WTC11 (cell line): ENCODE results near the gene KLHL25. TPM values are rescaled to one million over a fixed set of nuclear protein-coding genes. Genes with fewer than 3 reads are reported as not detected.
A peak's percentile ranks its signal among the peaks of the same experiment; 100 is the strongest.

ENCODE experiments used
- ATAC-seq: fragments of 200-7000 bp; cut with Tn5 transposase; 2 replicates; pipeline ENCODE4 v1.10.0; 2021; ENCODE audit warnings: mild to moderate bottlenecking, moderate library complexity
- CTCF ChIA-PET: fragments of 300-600 bp; sonication (Branson Sonifier 250); formaldehyde crosslinking; loops from one replicate; lab custom pipeline; 2021; ENCODE audit warnings: antibody characterized with exemption; lab: Charles Lee
- POLR2A ChIA-PET: fragments of 350-600 bp; sonication (Branson Sonifier 250); formaldehyde crosslinking; loops from one replicate; lab custom pipeline; 2021; ENCODE audit warnings: antibody characterized with exemption; lab: Charles Lee
- DNase-seq: peaks from one replicate; pipeline ENCODE4 v3.0.0; 2021; ENCODE audit warnings: low spot score
- H3K27ac Mint-ChIP-seq: 2 replicates; pipeline ENCODE4 v1.8.0; 2021; ENCODE audit warnings: mixed read lengths
- H3K27me3 Mint-ChIP-seq: 2 replicates; pipeline ENCODE4 v1.8.0; 2021; ENCODE audit warnings: low read depth, mild to moderate bottlenecking, moderate library complexity, mixed read lengths
- H3K36me3 Mint-ChIP-seq: 2 replicates; pipeline ENCODE4 v1.8.0; 2021; ENCODE audit warnings: mixed read lengths
- H3K4me1 Mint-ChIP-seq: 2 replicates; pipeline ENCODE4 v1.8.0; 2022; ENCODE audit warnings: mixed read lengths
- H3K4me3 Mint-ChIP-seq: 2 replicates; pipeline ENCODE4 v1.8.0; 2021; ENCODE audit warnings: mild to moderate bottlenecking, moderate library complexity, mixed read lengths
- H3K9me3 Mint-ChIP-seq: 2 replicates; pipeline ENCODE4 v1.8.0; 2021; ENCODE audit warnings: mixed read lengths
- ATF1 ChIP-seq: sonication (generic); formaldehyde crosslinking; IDR thresholded peaks from 2 replicates; pipeline ENCODE4 v1.8.1; 2023; ENCODE audit warnings: mild to moderate bottlenecking, moderate library complexity, missing genetic modification reagents
- CTCF ChIP-seq: fragments of 200-600 bp; IDR thresholded peaks from 2 replicates; pipeline ENCODE4 v1.8.0; 2022; ENCODE audit warnings: antibody characterized with exemption
- ELF4 ChIP-seq: sonication (generic); formaldehyde crosslinking; IDR thresholded peaks from 2 replicates; pipeline ENCODE4 v1.8.1; 2022; ENCODE audit warnings: low read depth, mild to moderate bottlenecking, moderate library complexity, missing genetic modification reagents
- FOXK1 ChIP-seq: sonication (generic); formaldehyde crosslinking; IDR thresholded peaks from 2 replicates; pipeline ENCODE4 v1.8.0; 2022; ENCODE audit warnings: mild to moderate bottlenecking, moderate library complexity, missing genetic modification reagents
- FOXP4 ChIP-seq: sonication (generic); formaldehyde crosslinking; IDR thresholded peaks from 2 replicates; pipeline ENCODE4 v1.8.0; 2022; ENCODE audit warnings: mild to moderate bottlenecking, missing genetic modification reagents
- NFE2L1 ChIP-seq: sonication (generic); formaldehyde crosslinking; IDR thresholded peaks from 2 replicates; pipeline ENCODE4 v1.8.1; 2023; ENCODE audit warnings: missing genetic modification reagents
- NFYB ChIP-seq: sonication (generic); formaldehyde crosslinking; conservative IDR thresholded peaks from 2 replicates; pipeline ENCODE4 v1.8.0; 2022; ENCODE audit warnings: low read depth, missing genetic modification reagents
- RELA ChIP-seq: sonication (generic); formaldehyde crosslinking; IDR thresholded peaks from 2 replicates; pipeline ENCODE4 v1.8.1; 2022; ENCODE audit warnings: missing genetic modification reagents, mild to moderate bottlenecking, borderline replicate concordance
- SMAD3 ChIP-seq: sonication (generic); formaldehyde crosslinking; IDR thresholded peaks from 2 replicates; pipeline ENCODE4 v1.8.0; 2022; ENCODE audit warnings: missing genetic modification reagents, mild to moderate bottlenecking, borderline replicate concordance
- SP1 ChIP-seq: sonication (generic); formaldehyde crosslinking; conservative IDR thresholded peaks from 2 replicates; pipeline ENCODE4 v1.8.1; 2022; ENCODE audit warnings: missing genetic modification reagents
- ZBTB21 ChIP-seq: sonication (generic); formaldehyde crosslinking; IDR thresholded peaks from 2 replicates; pipeline ENCODE4 v1.8.1; 2023; ENCODE audit warnings: mild to moderate bottlenecking, missing genetic modification reagents, borderline replicate concordance
- ZNF121 ChIP-seq: sonication (generic); formaldehyde crosslinking; IDR thresholded peaks from 2 replicates; pipeline ENCODE4 v1.8.0; 2023; ENCODE audit warnings: missing genetic modification reagents
- ZNF263 ChIP-seq: sonication (generic); formaldehyde crosslinking; IDR thresholded peaks from 2 replicates; pipeline ENCODE4 v1.8.1; 2022; ENCODE audit warnings: low read depth, mild to moderate bottlenecking, moderate library complexity, missing genetic modification reagents
- ZNF423 ChIP-seq: fragments of 250-450 bp; sonication (Bioruptor Pico); IDR thresholded peaks from 2 replicates; pipeline ENCODE4 v2.1.2; 2022; ENCODE audit warnings: mild to moderate bottlenecking, moderate library complexity
- total RNA-seq: library from RNA; stranded (reverse); gene quantifications from 3 replicates; pipeline ENCODE4 v1.2.3, GENCODE V29; 2021
- TF ChIP-seq, protein P1 (sequence below): sonication (generic); formaldehyde crosslinking; IDR thresholded peaks from 2 replicates; pipeline ENCODE4 v1.8.1; 2022; ENCODE audit warnings: mild to moderate bottlenecking, missing genetic modification reagents, moderate library complexity, borderline replicate concordance
- TF ChIP-seq, protein P2 (sequence below): fragments of 250-450 bp; sonication (Bioruptor Pico); IDR thresholded peaks from 2 replicates; pipeline ENCODE4 v1.9.0; 2021; ENCODE audit warnings: mild to moderate bottlenecking
- TF ChIP-seq, protein P3 (sequence below): sonication (generic); formaldehyde crosslinking; IDR thresholded peaks from 2 replicates; pipeline ENCODE4 v1.8.0; 2022; ENCODE audit warnings: mild to moderate bottlenecking, missing genetic modification reagents
- TF ChIP-seq, protein P4 (sequence below): sonication (generic); formaldehyde crosslinking; IDR thresholded peaks from 2 replicates; pipeline ENCODE4 v1.8.1; 2023; ENCODE audit warnings: mild to moderate bottlenecking, missing genetic modification reagents, borderline replicate concordance
- TF ChIP-seq, protein P5 (sequence below): sonication (generic); formaldehyde crosslinking; IDR thresholded peaks from 2 replicates; pipeline ENCODE4 v1.8.1; 2023; ENCODE audit warnings: mild to moderate bottlenecking, missing genetic modification reagents, moderate library complexity
- TF ChIP-seq, protein P6 (sequence below): sonication (generic); formaldehyde crosslinking; IDR thresholded peaks from 2 replicates; pipeline ENCODE4 v1.8.1; 2022; ENCODE audit warnings: mild to moderate bottlenecking, moderate library complexity, missing genetic modification reagents

The KLHL25 gene
- total RNA-seq, 1 experiment from 2014 or later = 14.1 TPM

DNA sequence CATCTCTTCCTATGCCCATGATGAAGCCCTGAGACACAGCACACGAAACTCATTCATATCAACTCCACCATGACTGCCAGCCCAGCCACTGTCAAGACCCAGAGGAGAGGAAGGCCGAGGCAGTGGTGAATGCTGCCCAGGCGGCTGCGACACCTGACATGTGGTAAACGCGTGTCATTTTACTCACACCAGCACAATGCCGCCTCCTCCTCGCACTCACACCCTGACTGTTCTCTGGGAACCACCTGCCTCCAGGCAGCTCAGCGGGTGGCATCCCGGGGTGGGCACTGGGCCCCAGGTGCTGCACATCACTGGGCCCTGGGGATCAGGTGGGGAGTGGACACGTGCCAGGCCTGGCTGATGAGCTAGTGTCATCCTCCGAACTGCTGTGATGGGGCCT lies 21.5 kb downstream of the KLHL25 start:
- peak overlapping the region; percentile 86 for H3K27ac Mint-ChIP-seq
- ATAC-seq = no peak
- TF ChIP-seq ZNF121 (CRISPR knock-in tag) = 0 out of 2 replicates have a peak, but pooled peaks have one; percentile 6
- TF ChIP-seq ELF4 = no peak
- no peak for TF ChIP-seq ZNF263 (CRISPR knock-in tag)
- TF ChIP-seq, all 79 proteins: peak for 1
- H3K9me3 Mint-ChIP-seq = no peaks in the 10 kb centered on the region
- no peak for DNase-seq
- peaks cover 30% of the 10 kb centered on the region for H3K4me1 Mint-ChIP-seq
- ChIA-PET CTCF (no interaction called here), POLR2A (no interaction called here)
- no peak overlapping the region for H3K4me3 Mint-ChIP-seq
- H3K36me3 Mint-ChIP-seq = peaks cover 12% of the 10 kb centered on the region; the same call in 1 of the 2 replicates
- H3K27me3 Mint-ChIP-seq = no peaks in the 10 kb centered on the region

GRCh38 chr15:85772668-85773067 lies 22.1 kb downstream of the KLHL25 start:
- TF ChIP-seq, protein P1, sequence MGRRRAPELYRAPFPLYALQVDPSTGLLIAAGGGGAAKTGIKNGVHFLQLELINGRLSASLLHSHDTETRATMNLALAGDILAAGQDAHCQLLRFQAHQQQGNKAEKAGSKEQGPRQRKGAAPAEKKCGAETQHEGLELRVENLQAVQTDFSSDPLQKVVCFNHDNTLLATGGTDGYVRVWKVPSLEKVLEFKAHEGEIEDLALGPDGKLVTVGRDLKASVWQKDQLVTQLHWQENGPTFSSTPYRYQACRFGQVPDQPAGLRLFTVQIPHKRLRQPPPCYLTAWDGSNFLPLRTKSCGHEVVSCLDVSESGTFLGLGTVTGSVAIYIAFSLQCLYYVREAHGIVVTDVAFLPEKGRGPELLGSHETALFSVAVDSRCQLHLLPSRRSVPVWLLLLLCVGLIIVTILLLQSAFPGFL (CRISPR knock-in tag) = no peak
- TF ChIP-seq FOXP4 (CRISPR knock-in tag) (no peak), ZNF423 (CRISPR knock-in tag) (no peak), NFYB (CRISPR knock-in tag) (no peak), ATF1 (no peak), CTCF (no peak)
- TF ChIP-seq, protein P2, sequence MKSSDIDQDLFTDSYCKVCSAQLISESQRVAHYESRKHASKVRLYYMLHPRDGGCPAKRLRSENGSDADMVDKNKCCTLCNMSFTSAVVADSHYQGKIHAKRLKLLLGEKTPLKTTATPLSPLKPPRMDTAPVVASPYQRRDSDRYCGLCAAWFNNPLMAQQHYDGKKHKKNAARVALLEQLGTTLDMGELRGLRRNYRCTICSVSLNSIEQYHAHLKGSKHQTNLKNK (CRISPR knock-in tag) = no peak
- TF ChIP-seq, protein P3, sequence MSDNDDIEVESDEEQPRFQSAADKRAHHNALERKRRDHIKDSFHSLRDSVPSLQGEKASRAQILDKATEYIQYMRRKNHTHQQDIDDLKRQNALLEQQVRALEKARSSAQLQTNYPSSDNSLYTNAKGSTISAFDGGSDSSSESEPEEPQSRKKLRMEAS = no peak
- no peak for DNase-seq
- no peak overlapping the region for H3K4me3 Mint-ChIP-seq
- ATAC-seq = no peak
- H3K27me3 Mint-ChIP-seq = no peaks in the 10 kb centered on the region
- no peaks in the 10 kb centered on the region for H3K9me3 Mint-ChIP-seq
- peaks cover 15% of the 10 kb centered on the region; the same call in 1 of the 2 replicates for H3K36me3 Mint-ChIP-seq
- POLR2A ChIA-PET = no interaction called here
- peaks cover 27% of the 10 kb centered on the region for H3K4me1 Mint-ChIP-seq
- peak overlapping the region; percentile 86 for H3K27ac Mint-ChIP-seq
- CTCF ChIA-PET = interaction anchor here (0.9 kb wide), 1 partner anchor 13 kb away, joined by 3 read pairs; no protein-coding TSS in a partner anchor

DNA sequence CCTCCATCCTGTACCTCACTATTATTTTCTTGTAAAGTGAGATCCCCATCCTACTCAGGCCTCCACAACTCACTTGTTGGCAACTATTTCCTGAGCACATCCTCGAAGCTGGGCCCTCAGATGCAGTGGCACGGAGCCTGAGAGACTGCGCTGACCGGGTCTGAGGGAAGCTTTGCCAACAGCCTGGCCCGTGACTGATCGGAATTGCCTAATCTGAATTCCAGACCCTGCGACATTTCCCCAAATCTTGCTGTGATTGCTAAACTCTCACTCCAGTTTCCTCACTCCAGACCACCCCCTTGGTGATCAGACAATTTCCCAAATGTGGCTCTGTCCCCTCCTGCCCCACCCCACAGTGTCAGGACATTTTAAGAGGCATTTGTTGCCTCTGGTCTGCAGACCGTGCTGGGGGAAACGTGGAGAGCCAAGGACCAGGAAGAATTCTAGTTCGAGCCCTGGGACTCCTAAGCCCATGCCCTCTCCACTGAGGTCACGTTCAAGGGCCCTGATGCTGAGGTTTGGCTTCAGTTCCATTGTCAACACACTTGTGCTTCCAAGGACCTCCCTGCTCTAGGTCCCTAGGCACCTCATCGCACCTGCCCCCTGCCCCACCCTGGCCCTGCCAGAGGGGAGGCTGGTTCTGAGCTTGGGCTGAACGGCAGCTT lies 22.8 kb downstream of the KLHL25 start:
- H3K27ac Mint-ChIP-seq = peak overlapping the region; percentile 76
- TF ChIP-seq, protein P4, sequence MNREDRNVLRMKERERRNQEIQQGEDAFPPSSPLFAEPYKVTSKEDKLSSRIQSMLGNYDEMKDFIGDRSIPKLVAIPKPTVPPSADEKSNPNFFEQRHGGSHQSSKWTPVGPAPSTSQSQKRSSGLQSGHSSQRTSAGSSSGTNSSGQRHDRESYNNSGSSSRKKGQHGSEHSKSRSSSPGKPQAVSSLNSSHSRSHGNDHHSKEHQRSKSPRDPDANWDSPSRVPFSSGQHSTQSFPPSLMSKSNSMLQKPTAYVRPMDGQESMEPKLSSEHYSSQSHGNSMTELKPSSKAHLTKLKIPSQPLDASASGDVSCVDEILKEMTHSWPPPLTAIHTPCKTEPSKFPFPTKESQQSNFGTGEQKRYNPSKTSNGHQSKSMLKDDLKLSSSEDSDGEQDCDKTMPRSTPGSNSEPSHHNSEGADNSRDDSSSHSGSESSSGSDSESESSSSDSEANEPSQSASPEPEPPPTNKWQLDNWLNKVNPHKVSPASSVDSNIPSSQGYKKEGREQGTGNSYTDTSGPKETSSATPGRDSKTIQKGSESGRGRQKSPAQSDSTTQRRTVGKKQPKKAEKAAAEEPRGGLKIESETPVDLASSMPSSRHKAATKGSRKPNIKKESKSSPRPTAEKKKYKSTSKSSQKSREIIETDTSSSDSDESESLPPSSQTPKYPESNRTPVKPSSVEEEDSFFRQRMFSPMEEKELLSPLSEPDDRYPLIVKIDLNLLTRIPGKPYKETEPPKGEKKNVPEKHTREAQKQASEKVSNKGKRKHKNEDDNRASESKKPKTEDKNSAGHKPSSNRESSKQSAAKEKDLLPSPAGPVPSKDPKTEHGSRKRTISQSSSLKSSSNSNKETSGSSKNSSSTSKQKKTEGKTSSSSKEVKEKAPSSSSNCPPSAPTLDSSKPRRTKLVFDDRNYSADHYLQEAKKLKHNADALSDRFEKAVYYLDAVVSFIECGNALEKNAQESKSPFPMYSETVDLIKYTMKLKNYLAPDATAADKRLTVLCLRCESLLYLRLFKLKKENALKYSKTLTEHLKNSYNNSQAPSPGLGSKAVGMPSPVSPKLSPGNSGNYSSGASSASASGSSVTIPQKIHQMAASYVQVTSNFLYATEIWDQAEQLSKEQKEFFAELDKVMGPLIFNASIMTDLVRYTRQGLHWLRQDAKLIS (CRISPR knock-in tag) = no peak
- no peak for TF ChIP-seq ZBTB21 (CRISPR knock-in tag)
- no peak for TF ChIP-seq NFE2L1 (CRISPR knock-in tag)
- no peak for TF ChIP-seq FOXK1
- TF ChIP-seq, protein P5, sequence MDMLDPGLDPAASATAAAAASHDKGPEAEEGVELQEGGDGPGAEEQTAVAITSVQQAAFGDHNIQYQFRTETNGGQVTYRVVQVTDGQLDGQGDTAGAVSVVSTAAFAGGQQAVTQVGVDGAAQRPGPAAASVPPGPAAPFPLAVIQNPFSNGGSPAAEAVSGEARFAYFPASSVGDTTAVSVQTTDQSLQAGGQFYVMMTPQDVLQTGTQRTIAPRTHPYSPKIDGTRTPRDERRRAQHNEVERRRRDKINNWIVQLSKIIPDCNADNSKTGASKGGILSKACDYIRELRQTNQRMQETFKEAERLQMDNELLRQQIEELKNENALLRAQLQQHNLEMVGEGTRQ (CRISPR knock-in tag) = no peak
- no peak for TF ChIP-seq SP1 (CRISPR knock-in tag)
- TF ChIP-seq, protein P6, sequence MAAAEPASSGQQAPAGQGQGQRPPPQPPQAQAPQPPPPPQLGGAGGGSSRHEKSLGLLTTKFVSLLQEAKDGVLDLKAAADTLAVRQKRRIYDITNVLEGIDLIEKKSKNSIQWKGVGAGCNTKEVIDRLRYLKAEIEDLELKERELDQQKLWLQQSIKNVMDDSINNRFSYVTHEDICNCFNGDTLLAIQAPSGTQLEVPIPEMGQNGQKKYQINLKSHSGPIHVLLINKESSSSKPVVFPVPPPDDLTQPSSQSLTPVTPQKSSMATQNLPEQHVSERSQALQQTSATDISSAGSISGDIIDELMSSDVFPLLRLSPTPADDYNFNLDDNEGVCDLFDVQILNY (CRISPR knock-in tag) = no peak
- no peak for TF ChIP-seq RELA (CRISPR knock-in tag)
- no peak for TF ChIP-seq SMAD3

More for the DNA sequence above, 22.8 kb downstream of the KLHL25 start:
- H3K36me3 Mint-ChIP-seq = peaks cover 15% of the 10 kb centered on the region; the same call in 1 of the 2 replicates
- ATAC-seq = no peak; the same call in 1 of the 2 replicates
- POLR2A ChIA-PET = no interaction called here
- H3K27me3 Mint-ChIP-seq = no peaks in the 10 kb centered on the region
- CTCF ChIA-PET = interaction anchor here (0.9 kb wide), 1 partner anchor 14 kb away, joined by 3 read pairs; no protein-coding TSS in a partner anchor
- H3K4me1 Mint-ChIP-seq = peaks cover 27% of the 10 kb centered on the region
- no peak overlapping the region for H3K4me3 Mint-ChIP-seq
- no peak for DNase-seq
- no peaks in the 10 kb centered on the region for H3K9me3 Mint-ChIP-seq
